GM12878 (cell line): ENCODE results near the gene BMP2K.

Source experiments
- BCLAF1 ChIP-seq: fragments of 450-650 bp; IDR thresholded peaks from 2 replicates; pipeline ENCODE4 v1.6.1; 2017; ENCODE audit warnings: antibody characterized with exemption, mild to moderate bottlenecking, moderate library complexity
- CEBPB ChIP-seq, 2 experiments: fragments of 150-350 bp in 1 of 2; IDR thresholded peaks; 2 replicates each; pipeline ENCODE4 v1.6.1; 2012 to 2014; ENCODE audit warnings: low read depth in 2 of 2, low read length in 2 of 2, borderline replicate concordance in 1 of 2, inconsistent platforms in 1 of 2
- CTCF ChIP-seq, 3 experiments: IDR thresholded peaks in 2 of 3; conservative IDR thresholded peaks in 1 of 3; 2 replicates each; pipeline ENCODE4 v1.5.1; 2011; ENCODE audit warnings: low read depth in 3 of 3, low read length in 3 of 3, mild to moderate bottlenecking in 3 of 3, control low read depth in 2 of 3, moderate library complexity in 2 of 3, inconsistent platforms in 1 of 3, mixed read lengths in 1 of 3; ENCODE audit not compliant: control insufficient read depth in 2 of 3, insufficient read depth in 1 of 3; ENCODE audit errors: extremely low read depth in 1 of 3
- EP300 ChIP-seq, 2 experiments: fragments of 150-350 bp in 1 of 2; IDR thresholded peaks; 2 replicates each; pipeline ENCODE4 v1.6.1; 2011 to 2012; ENCODE audit warnings: low read depth in 2 of 2, low read length in 2 of 2, borderline replicate concordance in 1 of 2, improper control_type of control experiment in 1 of 2, inconsistent platforms in 1 of 2; ENCODE audit not compliant: control insufficient read depth in 1 of 2
- POLR2A ChIP-seq: IDR thresholded peaks from 2 replicates; pipeline ENCODE4 v1.6.1; 2011; ENCODE audit warnings: low read depth, mild to moderate bottlenecking, low read length
- SIN3A ChIP-seq: IDR thresholded peaks from 2 replicates; pipeline ENCODE4 v1.6.1; 2012; ENCODE audit warnings: low read depth, low read length, improper control_type of control experiment
- SPI1 ChIP-seq: IDR thresholded peaks from 2 replicates; pipeline ENCODE4 v1.6.1; 2011; ENCODE audit warnings: low read depth, mild to moderate bottlenecking, low read length, moderate library complexity, borderline replicate concordance; ENCODE audit not compliant: insufficient read depth

- TF ChIP-seq BCLAF1 (no peak), EP300 (IDR thresholded peaks at IDR 0.05; ENCODE audit: borderline replicate concordance in 1 of 2, control insufficient read depth in 1 of 2, low read depth in 2 of 2, low read length in 2 of 2) (no peak), POLR2A (no peak), CTCF (IDR thresholded peaks at IDR 0.05 in 2 of 3, conservative IDR thresholded peaks at IDR 0.05 in 1 of 3; ENCODE audit: control insufficient read depth in 2 of 3, extremely low read depth in 1 of 3, insufficient read depth in 1 of 3, low read depth in 3 of 3, low read length in 3 of 3) (no peak), SIN3A (no peak), SPI1 (no peak), CEBPB (IDR thresholded peaks at IDR 0.05; ENCODE audit: borderline replicate concordance in 1 of 2, low read depth in 2 of 2, low read length in 2 of 2) (no peak)
Observed at GRCh38 chr4:78756776-78757175, 19.4 kb upstream of the BMP2K start.
